Stimulated activated CD4-positive, alpha-beta T cell treated with anti-CD3 and anti-CD28 coated beads, TNF-alpha, amount 100 ng/mL, for 4 hours (primary cell): ENCODE results near the gene SSBP3.
"Not testable (repeated sequence)": the region's sequence is repeated elsewhere in the genome, so short reads cannot be mapped to it uniquely, and the experiment has no call there.

Source experiments
- DNase-seq, 3 experiments: peaks; one replicate each; pipeline ENCODE4 v3.0.0-alpha.2; 2020; ENCODE audit warnings: low read depth in 3 of 3

The SSBP3 gene

DNA sequence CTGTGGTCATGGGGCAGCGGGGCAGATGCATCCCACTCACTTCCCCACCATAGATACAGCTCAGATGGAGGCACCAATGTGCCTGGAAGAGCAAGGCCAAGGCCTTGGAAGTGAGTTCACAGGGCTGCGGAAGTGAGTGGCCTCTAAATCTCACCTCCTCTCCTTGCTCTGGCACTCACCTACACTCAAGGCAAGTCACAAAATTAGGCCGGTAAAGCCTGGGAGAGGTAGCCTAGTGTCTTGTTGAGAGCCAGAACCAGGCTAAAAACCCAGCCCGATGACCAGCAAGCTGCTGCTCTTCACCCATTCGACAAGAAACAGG is 57.5 kb downstream of the SSBP3 start:
- no peak for DNase-seq

- no peak for DNase-seq
Observed at GRCh38 chr1:54347955-54348699, 58.1 kb downstream of the SSBP3 start.

GRCh38 chr1:54347261-54347954 is 58.8 kb downstream of the SSBP3 start:
- DNase-seq, result no peak

- not testable (repeated sequence) for DNase-seq
Observed at GRCh38 chr1:54345548-54345947, 60.6 kb downstream of the SSBP3 start.

DNA sequence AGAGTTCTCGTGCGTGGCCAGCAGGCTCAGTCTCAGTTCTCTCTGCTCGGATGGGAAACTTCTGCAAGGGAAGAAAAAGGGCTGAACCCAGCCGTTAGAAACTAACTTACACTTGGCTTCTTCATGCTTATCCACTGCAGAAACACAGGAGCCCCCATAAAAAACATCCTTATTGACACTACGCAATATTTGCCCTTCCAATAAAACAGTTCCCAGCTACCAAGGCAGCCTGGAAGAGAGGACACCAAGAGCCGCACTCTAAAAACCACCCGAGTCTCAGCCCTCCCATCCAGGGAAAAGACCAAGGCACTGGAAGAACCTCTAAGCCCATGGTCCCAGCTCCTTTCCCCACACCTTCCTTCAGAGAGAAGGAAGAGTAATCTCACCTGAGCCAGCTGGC is 61.1 kb downstream of the SSBP3 start:
- no peak for DNase-seq

GRCh38 chr1:54342742-54343687 is 63.2 kb downstream of the SSBP3 start:
- DNase-seq, result no peak

DNA sequence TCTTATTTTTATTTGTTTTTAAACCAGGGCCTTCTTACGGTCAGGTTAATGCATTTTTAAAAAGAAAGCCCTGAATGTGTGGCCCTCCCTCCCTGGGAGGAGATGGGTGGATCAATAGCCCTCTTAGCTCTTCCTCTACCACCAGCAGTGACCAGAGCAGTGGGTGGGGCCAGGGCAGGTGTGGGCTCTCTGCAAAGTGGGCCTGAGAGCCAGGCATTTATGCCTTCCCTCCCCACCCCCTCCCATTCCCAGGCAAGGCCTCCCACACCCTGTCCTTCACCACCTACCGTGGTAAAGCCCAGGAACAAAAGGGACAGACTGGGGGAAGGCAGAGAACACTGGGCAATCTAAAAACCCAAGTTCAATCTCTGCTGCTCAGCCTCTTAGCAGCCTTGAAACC is 63.9 kb downstream of the SSBP3 start:
- DNase-seq, result no peak

DNA sequence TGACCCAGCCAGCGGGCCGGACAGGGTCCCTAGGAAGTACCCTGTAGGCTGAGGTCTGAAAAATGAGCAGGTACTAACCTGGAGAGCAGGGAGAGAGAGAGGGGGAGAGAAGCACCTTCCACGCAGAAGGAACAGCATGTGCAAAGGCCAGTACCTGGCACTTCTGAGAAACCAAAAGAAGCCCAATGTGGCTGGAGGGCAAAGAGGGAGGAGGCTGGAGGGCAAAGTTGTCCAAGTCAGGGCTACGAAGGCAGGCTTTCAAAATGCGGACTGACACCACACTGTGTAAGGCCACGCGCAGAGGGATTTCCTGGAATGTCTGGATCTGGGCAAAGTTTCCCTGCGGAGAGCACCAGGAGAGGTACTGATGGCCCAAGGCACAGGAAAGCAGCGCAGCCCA is 64.4 kb downstream of the SSBP3 start:
- no peak for DNase-seq

DNA sequence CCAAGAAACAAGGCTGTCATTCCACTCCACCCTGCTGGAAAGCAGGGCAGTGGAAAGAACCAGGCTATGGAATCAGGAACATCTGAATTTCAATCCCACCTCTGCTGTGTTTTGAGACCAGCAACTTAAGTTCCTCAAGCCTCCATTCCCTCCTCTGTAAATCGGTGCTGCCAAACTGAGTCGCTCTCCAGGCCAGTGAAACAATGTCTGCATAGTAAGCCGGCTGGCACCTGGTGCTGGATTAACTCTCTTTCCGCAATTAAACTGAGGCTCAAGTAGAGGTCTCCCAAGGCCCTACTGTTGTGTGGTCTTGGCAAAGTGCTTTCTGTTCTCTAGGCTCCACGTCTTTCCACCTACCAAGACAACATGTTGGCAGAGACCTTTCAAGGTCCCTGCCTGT is 65.3 kb downstream of the SSBP3 start:
- DNase-seq, result no peak

- DNase-seq, result no peak
Observed at GRCh38 chr1:54340434-54340833, 65.8 kb downstream of the SSBP3 start.

DNA sequence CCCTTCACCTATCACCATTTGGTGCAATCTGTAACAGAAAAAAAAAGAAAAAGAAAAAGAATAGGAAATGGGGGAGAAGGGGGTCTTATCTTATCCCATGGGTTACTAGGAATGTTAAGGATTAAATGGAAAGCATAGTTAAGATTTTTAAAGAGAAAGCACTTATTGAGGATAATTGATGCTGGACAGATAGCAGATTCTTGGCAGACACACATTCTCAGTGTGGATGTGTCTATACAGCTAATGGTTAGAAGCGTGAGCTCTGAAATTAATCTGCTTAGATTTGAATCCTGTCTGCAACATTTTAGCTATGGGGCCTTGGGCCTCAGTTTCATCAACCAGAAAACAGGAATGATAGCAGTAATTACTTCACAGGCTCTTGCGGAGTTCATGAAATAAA is 67.1 kb downstream of the SSBP3 start:
- no peak for DNase-seq

- DNase-seq, result no peak
Observed at GRCh38 chr1:54338464-54338863, 67.7 kb downstream of the SSBP3 start.

DNA sequence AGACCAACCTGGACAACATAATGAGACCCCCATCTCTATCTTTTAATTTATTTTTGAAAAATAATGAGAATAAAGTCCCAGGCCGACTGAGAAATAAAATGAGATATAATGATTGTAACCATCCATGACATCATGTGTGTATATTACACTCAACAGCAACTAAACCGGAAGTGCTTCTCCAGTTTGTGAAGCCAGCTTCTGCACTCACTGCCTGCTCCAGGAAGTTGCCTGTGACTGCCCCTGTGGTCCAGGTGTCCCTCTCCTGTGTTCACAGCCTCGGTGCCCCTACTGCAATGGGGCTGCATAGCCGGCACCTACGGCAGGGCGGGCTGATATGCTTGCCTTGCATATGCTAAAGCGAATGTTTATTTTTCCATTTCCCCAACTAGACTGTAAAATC is 68.3 kb downstream of the SSBP3 start:
- DNase-seq, result no peak

GRCh38 chr1:54337034-54337433 is 69.2 kb downstream of the SSBP3 start:
- no peak for DNase-seq

- DNase-seq, result no peak
Observed at GRCh38 chr1:54336116-54336515, 70.1 kb downstream of the SSBP3 start.

- no peak for DNase-seq
Observed at GRCh38 chr1:54335755-54336108, 70.5 kb downstream of the SSBP3 start.

DNA sequence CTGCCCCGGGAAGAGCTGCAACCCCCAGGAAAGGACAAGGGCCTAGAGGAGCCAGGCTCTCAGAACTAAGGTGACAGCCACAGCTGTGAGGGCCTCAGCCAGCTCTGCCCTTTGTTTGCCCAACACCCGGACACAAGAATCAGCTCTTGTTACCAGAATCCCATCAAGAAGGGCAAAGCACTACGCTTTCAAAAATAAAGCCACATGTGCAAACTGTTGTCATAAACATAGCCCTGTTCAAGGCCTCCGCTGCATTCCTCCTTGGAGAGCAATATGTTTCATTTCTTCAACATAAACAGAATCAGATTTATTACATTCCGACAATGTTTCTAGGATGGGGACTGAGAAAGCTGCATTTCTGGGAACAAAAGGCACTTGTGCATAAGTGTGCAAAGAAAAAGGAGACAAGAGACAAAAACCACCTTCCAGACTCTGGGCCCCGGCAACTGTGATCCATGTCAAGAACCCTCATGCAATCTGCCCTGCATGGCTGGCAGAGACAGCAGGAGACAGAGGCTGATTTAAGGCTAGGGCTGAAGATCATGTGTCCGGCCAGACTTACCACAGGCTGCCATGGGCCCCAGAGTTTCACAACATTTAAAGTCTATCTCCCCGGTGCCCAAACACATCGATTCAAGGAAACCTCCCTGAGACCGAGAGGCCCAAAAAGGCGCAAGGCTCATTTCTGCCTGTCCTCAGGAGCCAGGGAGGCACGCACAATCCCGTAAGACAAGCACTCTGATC is 71.0 kb downstream of the SSBP3 start:
- DNase-seq, result no peak

- DNase-seq, result no peak
Observed at GRCh38 chr1:54332781-54333585, 73.2 kb downstream of the SSBP3 start.

- no peak for DNase-seq
Observed at GRCh38 chr1:54331843-54332463, 74.2 kb downstream of the SSBP3 start.

DNA sequence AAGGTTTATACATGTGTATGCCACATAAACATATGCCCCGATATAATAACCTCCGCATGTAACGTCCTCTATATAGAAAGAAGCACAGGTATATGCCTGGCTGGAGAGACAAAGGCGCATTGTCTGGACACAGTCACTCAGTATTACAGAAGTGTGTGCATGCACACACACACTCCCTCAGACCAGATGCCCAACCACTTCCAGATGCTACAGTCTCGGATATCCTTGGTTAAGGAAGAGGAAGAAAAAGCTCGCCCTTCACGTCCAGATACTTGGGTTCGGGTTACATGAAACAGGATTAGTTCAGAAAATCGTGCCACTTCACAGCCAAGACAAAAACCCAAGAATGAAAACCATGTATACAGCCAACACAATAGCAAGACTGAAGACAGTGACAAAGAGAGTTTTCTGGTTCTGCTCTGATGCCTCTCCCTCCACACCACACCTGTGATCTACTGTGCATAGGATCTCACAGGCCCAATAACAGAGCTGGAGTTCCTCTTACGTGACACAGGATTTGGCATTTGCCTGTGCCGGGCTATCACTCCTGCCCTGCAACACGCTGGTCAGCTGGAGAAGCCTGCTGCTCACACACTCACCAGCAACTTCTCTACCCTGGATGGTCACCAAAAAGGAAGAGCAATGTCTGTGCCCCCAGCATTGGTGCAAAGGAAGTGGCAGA is 75.0 kb downstream of the SSBP3 start:
- no peak for DNase-seq
